Right renal pelvis (tissue), 4 donors: ENCODE measurements around the gene PLAC8. TPM values are rescaled to one million over a fixed set of nuclear protein-coding genes. Genes with fewer than 3 reads are reported as not detected.
"Not testable (repeated sequence)": the region's sequence is repeated elsewhere in the genome, so short reads cannot be mapped to it uniquely, and the experiment has no call there.

Experiments
- DNase-seq, 4 donors: peaks; one replicate each; pipeline ENCODE4 v3.0.0-alpha.2; 2013; ENCODE audit warnings: low read depth in 4 of 4, low spot score in 3 of 4, missing footprints in 1 of 4
- polyA plus RNA-seq, 4 donors: library from polyadenylated mRNA; unstranded; fragments of 120-200 nt; gene quantifications; one replicate each; pipeline ENCODE4 v1.2.1, GENCODE V29; 2013; ENCODE audit not compliant: insufficient read length in 4 of 4

Gene PLAC8
- polyA plus RNA-seq, 4 donors = 2.0 to 3.3 (median 2.0) TPM

DNA sequence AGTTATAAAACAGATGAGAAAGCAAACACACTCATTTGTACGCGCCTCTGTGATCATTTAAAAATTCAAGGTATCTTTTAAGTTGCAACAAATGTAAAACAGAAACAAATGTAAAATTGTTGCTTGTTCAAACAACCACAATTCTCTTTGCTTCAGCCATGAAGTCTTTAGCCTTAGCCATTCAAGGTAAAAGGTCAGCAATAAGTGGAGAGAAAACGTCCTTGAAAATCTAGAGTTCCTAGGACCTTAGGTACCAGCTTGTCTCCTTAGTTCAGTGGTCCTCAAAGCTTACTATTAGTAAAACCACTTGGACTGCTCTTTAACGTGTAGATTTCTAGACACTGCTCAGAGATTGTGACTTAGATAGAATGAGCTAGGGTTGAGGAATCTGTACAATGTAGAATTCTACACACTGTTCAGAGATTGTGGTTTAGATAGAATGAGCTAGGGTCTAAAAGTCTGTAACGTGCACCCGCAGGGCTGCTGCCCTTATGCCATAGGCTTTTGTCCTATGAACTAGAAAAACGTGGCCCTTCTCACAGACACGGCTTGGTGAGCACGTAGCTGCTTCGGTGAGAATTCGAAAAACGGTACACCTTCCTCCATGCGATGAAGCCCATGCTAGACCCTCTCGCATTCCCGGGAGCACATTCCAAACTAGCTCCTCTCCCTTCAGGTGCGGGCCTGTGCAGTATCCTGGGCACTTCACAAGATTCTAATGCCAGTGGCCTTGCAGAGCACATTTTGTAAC is 1.7 kb downstream of the PLAC8 start:
- no peak for DNase-seq

DNA sequence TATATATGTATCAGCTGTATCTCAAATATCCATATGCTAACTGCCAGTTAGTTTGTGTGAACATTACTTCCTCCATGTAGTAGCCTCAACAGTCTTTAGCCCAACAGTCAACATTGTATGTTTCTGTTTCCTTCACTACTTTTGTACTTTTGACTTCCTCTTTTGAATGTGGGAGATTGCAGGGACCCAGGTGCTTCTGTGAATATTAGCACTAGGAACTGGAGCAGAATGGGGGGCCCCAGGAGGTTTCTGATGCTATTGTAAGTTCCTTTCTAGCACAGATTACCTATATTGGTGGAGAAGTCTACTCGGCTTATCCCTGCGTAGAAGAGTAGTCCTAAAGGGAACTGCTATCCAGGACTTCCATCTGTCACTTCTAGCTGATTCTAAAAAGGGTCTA is 2.3 kb downstream of the PLAC8 start:
- DNase-seq = no peak

DNA sequence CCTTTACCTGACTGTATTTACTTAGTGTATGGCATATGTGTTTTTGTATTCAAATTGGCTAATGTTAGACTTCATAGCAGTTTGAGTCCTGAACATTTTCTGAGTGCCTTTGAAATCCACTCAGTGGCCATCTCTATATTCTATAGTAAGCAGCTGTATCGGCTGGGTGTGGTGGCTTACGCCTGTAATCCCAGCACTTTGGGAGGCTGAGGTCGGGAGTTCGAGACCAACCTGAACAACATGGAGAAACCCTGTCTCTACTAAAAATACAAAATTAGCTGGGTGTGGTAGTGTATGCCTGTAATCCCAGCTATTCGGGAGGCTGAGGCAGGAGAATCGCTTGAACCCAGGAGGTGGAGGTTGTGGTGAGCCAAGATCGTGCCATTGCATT is 2.8 kb downstream of the PLAC8 start:
- not testable (repeated sequence) for DNase-seq

DNA sequence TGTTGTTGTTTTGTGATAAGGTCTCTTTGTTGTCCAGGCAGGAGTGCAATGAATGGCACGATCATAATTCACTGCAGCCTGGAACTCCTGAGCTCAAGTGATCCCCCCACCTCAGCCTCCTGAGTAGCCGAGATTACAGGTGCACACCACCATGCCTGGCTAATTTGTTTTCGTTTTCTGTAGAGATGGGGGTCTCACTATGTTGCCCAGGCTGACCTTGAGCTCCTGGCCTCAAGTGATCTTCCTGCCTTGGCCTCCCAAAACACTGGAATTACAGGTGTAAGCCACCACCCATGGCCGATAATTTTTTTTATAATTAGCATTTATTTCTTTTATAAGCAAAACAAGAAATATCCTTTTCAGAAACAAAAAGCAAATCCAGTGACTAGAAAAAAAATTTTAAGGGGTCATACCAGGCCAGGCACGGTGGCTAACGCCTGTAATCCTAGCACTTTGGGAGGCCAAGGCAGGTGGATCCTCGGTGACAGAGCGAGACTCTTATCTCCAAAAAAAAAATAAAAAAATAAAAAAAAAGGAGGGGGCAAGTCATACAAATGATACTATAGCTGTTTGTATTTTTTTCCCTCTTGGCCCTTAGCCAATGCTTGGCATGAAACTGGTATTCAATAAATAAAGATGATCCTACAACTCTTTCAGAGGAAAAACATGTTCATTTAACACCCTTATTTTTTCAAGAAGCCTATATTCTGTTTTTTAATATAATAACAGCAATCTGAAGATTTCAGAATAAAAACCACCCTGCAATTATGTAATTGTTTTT is 3.4 kb downstream of the PLAC8 start:
- no peak for DNase-seq

DNA sequence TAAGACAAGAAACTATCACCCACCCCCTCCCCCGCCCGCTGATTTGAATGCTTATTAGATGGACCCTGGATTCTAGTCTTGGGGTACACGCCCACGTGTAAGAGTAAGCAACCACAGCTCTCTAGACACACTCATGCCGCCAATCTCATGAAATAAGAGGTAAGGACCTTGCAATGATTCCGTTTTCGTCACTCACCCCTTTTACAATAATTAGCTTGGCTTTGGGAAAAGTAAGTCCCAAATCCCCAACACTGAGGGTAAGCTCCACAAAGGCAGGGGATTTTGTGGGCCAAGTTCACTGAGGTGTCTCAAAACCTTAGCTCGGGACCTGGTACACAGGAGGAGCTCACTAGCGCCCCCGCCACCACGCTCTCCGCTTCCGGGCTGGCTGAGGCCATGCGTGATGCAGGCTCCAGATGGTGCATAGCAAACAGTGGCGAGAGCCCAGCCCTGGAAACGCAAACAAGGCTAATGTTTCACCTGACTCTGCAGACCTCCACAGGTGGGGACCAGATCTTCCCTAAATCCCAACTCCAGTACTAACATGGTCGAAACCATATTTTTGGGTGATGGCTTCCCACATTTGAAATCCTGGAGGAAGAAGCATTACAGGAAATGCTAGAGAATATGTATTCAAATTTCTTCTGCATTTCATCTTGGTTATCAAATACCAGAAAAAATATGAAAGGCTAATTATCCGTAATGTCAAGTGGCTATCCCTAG is 4.1 kb downstream of the PLAC8 start:
- DNase-seq = peak; percentile 61 to 74 (median 74)

DNA sequence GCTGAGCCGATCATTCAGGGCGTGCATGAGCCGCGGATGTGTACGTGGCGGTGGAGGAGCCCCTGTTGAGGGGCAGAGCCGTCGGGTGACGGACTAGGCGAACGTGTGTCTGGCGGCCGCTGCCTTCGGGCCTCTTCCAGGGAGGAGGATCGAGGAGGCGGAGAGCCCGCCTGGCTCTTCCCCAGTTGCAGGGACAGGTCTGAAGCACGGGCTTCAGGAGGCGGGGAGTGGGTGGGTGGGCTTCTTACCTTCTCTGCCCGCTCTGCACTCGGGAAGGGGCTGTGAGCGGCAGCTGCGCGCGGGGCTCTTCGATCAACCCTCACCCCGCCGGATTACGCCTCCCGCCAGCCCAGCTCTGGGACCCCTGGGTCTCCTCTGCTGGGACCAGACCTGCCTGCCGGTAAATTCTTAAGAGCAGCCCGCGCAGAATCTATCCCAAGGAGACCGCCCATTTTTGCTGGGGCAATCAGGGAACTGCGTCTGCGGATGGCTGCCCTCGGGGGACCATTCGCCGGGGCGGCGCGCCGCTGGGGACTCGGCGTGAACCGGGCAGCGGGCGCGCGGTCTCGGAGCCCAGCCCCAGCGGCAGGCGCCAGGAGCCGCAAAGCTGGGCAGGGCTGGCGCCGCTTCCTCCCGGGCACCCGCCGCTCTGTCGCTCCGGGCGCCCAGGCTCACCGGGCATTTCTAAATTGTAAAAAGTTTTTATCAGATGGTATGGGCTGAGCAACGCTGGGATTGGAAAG is 4.9 kb downstream of the PLAC8 start:
- DNase-seq = peak in 3 of 4 donors; percentile 28 to 43 (median 31)

DNA sequence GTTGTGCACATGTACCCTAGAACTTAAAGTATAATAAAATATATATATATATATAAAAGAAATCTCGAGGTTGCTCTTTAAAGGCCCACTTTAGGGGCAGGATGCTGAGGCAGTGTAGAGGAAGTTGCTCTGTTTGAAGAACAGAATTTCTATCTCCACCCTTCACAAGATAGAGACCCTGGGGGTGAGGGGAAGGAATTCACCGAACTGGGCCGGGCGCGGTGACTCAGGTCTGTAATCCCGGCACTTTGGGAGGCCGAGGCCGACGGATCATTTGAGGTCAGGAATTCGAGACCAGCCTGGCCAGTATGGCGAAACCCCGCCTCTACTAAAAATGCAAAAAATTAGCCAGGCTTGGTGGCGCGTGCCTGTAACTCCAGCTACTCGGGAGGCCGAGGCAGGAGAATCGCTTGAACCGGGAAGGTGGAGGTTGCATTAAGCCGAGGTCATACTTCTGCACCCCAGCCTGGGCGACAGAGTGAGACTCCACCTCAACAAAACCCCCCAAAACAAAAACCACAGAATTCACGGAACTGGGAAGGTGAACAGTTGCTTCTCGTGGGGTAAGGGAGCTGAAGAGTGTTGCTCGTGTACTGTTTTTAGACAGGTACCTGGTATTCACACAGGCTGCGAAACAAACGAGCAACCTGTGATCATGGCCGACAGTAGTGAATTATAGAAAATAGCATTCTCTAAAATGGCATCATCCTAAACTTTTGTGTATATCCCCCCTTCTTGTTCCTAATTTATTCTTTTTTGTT is 6.2 kb downstream of the PLAC8 start:
- DNase-seq = no peak

DNA sequence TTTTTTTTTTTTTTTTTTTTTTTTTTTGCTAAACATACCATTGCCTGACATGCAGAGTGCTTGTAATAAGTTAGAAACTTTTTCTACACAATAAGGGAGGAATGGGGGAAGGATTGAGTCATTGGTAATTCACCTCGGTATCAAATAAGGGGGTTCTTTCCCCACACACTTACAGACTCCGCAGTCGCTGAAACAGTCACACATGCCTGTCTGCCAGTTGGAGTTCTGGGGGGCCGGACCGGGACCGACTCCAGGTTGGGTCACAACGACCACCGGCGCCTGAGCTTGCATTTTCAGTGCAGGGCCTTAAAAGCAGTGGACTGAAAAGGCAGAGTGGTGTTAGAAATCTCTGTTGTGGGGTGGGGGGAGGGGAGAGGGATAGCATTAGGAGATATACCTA is 6.9 kb downstream of the PLAC8 start:
- DNase-seq = no peak

DNA sequence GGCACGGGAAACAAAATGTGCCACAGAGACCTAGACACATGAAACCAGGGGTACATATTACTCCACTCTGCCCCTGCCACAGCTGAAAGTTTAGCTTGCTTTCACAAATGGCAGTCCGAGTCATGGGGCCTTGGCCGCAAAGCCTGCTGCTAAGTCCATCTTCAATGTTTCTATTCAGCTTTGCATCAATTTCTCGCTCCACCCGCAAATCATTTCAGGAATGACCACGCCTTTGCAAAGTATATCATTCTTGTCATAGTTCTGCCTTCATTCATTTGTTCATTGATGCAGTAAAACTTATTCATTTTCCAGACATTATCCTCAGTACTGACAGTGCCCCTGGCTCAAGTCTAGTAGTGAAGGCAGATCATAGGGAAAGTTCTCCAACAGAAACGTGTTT is 9.5 kb downstream of the PLAC8 start:
- no peak for DNase-seq

DNA sequence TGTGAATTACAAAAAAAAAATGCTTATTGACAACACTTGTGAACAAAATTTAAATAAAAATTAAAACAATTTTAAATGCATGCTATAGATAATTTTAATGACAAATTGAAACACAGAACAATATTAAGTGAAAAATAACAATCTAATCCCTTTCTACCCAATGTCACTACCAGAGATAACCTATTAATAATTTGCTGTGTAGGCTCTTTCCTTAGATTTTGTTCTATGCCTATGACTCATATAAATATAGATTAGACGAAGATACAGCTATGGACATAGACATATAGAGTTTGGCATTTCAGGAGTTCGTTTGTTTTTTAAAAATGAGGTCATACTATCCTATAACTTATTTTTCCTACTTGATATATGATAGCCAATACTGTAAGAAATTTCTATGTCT is 18.1 kb downstream of the PLAC8 start:
- DNase-seq = no peak

DNA sequence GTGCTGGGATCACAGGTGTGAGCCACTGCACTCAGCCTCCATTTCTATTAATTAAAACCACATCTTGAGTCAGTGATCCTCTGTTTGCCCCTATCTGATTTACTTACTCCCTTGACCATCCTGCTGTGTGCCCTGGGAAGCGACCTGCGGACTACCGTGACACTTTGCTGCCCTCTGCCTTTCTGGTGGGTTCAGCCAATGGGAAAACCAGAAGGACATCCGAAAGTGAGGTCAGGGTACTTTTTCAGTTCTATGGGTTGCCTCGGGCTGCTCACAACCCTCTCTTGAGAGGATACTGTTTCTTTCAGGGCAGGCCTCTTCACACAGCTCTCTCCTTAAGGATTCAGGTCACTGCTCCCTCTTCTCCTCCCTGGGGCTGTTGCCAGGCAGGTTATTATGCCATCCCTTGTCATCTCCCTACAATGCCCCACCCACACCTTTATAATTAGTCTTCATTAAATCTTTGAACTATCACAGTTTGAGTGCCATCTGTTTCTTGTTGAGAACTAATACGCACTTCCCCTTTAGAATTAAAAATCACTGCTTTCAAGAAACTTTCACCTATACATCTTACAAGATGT is 21.4 kb downstream of the PLAC8 start:
- no peak for DNase-seq

DNA sequence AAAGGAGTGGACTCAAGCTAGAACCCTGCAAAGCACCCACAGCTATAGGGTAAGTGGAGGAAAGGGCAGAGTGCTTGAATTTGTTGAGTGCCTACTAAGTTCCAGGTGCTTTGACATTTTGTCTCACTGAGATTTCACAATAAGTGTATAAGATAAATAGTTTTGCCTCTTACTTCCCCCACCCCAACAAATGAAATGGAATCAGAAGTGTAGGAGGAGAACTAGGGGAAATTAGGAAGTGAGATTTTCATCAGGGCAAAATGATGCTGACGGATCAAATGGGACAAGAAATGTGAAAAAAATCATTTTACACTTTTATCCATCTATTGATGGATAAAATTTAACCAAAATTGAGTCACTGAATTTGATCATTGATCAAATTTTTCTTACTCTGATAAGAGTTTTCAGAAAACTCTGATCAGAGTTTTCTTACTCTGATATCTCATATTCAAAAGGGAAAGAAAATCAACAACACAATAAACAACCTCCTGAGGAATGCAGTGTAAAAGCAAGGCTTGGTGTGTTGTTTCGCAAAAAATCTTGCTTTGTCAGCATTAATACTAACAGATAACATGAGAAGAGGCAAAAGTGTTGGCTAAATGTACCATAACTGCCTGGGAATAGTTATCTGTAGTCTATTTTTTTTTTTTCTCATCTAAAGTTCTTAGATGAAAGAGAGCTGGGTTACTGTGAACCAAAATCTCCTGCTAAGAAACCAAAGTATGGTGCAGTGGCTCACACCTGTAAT is 24.9 kb downstream of the PLAC8 start:
- DNase-seq = no peak

DNA sequence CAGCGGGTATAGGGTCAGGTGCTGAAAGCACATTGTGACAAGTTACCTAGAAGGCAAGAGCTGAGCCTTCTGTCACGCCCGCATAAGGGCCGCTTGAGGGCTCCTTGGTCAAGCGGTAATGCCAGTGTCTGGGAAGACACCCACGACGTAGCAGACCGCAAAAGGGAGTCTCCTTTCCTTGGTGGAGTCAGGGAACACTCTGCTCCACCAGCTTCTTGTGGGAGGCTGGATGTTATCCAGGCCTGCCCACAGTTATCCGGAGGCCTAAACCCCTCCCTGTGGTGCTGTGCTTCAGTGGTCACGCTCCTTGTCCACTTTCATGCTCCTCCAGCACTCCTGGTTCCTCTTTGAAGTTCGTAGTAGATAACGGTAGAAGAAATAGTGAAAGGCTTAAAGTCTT is 29.6 kb downstream of the PLAC8 start:
- not testable (repeated sequence) for DNase-seq

DNA sequence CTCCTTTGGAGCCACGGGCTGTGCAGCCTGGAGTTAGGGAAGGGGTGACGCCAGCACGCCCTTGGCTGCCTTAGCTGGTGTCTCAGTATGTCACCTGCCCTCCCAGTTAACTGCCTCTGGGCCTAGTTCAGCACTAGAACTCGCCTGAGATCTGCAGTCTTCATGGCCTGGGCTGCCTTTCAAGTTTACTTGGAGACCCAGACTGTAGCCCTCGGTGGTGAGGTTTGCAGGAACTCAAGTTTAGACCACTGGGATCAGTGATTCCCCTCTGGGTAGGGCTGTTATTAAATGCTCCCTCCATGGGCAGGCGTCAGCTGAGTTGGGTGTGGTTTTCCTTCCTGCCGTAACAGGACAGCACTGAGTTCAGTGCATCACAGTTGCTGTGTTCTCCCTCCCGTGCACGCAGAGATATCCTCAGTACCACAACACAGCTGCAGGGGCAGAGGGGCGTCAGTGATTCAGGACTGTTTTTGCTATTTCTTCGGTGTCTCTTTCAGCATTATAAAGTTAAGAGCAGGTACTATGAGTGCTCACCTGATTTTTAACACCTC is 30.5 kb downstream of the PLAC8 start:
- DNase-seq = no peak

DNA sequence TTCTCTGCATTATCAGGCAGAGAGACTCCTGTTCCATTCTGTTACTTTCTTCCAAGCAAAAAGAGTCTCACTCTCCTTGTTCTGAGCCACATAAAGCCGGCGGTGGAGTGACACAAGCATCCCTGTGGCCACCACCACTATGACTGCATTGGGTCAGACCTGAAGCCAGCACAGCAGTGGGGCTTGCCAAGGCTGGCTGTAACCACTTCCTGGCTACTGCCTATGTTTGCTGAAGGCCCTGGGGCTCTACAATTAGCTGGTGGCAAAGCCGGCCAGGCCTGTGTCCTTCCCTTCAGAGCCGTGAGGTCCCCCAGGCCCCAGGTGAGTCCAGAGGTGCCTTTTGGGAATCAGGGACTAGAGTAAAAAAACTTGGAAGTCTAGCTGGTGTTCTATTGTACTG is 31.8 kb downstream of the PLAC8 start:
- no peak for DNase-seq

DNA sequence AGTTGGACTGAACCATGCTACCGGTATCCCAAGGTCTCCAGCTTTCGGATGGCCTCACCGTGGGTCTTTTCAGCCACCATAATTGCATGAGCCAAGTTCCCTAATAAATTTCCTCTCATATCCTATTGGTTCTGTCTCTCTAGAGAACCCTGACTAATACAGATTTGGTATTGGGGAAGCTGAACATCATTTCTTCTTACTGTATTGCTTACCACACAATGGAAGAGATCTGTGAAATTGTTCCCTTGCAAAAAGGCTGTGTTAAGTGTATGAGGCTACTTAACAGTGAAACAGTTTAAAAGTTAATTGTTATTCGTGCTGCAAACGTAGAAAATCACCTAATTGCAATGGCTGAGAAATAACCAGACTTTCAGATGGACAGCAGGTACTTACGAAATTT is 34.0 kb downstream of the PLAC8 start:
- DNase-seq = no peak

DNA sequence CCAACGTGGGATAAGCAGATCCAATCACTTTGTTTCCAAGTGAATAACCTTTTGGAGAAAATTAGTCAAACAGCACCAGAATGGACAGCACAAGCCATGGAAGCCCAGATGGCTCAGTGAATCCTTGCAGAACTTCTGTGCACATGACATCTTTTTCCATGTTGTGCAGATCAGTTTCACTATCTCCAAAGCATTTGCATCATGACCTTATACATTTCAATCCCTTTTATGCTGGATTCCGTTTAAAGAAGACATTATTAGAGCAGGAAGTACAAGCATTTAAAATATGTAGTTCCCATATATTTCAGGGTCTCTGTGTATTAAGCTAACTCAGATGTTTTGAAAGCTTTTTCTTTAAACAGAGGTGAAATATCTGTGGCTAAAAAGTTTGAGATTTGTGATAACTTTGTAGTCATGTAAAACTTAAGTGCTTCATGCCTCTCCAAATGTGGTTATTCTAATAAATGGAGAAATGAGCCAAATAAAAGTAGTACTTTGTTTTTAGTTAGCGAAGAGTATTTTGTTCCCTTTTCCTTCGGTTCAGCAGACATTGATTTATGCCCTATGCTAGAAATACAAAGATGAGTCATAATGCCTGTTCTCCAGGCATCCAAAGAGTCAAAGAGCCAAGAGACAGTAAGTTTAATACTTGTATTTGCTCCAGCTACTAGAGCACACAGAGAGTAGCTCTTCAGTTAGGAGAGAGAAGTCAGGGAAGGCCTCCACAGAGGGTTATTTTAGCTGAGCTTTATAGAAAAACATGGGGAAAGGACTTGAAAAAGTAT is 39.0 kb downstream of the PLAC8 start:
- DNase-seq = no peak

DNA sequence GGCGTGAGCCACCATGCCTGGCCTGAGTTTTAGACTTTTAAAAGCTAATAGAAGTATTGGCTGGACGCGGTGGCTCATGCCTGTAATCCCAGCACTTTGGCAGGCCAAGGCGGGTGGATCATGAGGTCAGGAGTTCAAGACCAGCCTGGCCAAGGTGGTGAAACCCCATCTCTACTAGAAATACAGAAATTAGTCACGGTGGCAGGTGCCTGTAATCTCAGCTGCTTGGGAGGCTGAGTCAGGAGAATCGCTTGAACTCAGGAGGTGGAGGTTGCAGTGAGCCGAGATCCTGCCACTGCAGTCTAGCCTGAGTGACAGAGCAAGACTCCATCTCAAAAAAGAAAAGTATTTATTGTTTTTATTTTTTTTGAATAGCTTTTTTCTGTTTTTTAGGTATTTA is 39.7 kb downstream of the PLAC8 start:
- DNase-seq = not testable (repeated sequence)
